ENCODE measurements around the gene DNAH1. TPM values are rescaled to one million over a fixed set of nuclear protein-coding genes. Genes with fewer than 3 reads are reported as not detected.
A peak's percentile ranks its signal among the peaks of the same experiment; 100 is the strongest.
"Not testable (repeated sequence)": the region's sequence is repeated elsewhere in the genome, so short reads cannot be mapped to it uniquely, and the experiment has no call there.

DNAH1 gene
- total RNA-seq, 1 donor from 2014 or later, result 2.2 TPM

- no peaks in the 10 kb centered on the region for H3K36me3 ChIP-seq
- no peaks in the 10 kb centered on the region for H3K27me3 ChIP-seq (ENCODE audit: low read depth)
- H3K9me3 ChIP-seq (replicated peaks), result no peaks in the 10 kb centered on the region
- TF ChIP-seq CTCF (IDR thresholded peaks at IDR 0.05; ENCODE audit: borderline replicate concordance), result no peak
- intact Hi-C loops (cut with micrococcal nuclease), result no loop called here
- no peak for DNase-seq
- H3K4me3 ChIP-seq, result no peak overlapping the region
- H3K4me1 ChIP-seq, result peaks cover 7% of the 10 kb centered on the region
- H3K27ac ChIP-seq (replicated peaks), result peak overlapping the region; percentile 26
Observed at GRCh38 chr3:52330194-52330805, 14.2 kb downstream of the DNAH1 start.

- intact Hi-C loops (cut with micrococcal nuclease), result no loop called here
- Histone ChIP-seq H3K4me3 (no peak overlapping the region), H3K36me3 (no peaks in the 10 kb centered on the region), H3K9me3 (replicated peaks) (no peaks in the 10 kb centered on the region), H3K27ac (replicated peaks) (no peak overlapping the region), H3K27me3 (ENCODE audit: low read depth) (no peaks in the 10 kb centered on the region), H3K4me1 (peaks cover 7% of the 10 kb centered on the region)
- no peak for TF ChIP-seq CTCF (IDR thresholded peaks at IDR 0.05; ENCODE audit: borderline replicate concordance)
- no peak for DNase-seq
Observed at GRCh38 chr3:52331091-52331490, 15.0 kb downstream of the DNAH1 start.

GRCh38 chr3:52331906-52332305 lies 15.8 kb downstream of the DNAH1 start:
- Histone ChIP-seq H3K4me3 (no peak overlapping the region), H3K27ac (replicated peaks) (no peak overlapping the region), H3K9me3 (replicated peaks) (no peaks in the 10 kb centered on the region), H3K4me1 (peaks cover 7% of the 10 kb centered on the region), H3K27me3 (ENCODE audit: low read depth) (no peaks in the 10 kb centered on the region), H3K36me3 (no peaks in the 10 kb centered on the region)
- DNase-seq, result no peak
- no peak for TF ChIP-seq CTCF (IDR thresholded peaks at IDR 0.05; ENCODE audit: borderline replicate concordance)
- intact Hi-C loops (cut with micrococcal nuclease), result no loop called here

- Histone ChIP-seq H3K27me3 (ENCODE audit: low read depth) (no peaks in the 10 kb centered on the region), H3K36me3 (no peaks in the 10 kb centered on the region), H3K4me1 (peaks cover 7% of the 10 kb centered on the region), H3K4me3 (no peak overlapping the region), H3K27ac (replicated peaks) (no peak overlapping the region), H3K9me3 (replicated peaks) (no peaks in the 10 kb centered on the region)
- TF ChIP-seq CTCF (IDR thresholded peaks at IDR 0.05; ENCODE audit: borderline replicate concordance), result no peak
- no peak for DNase-seq
- intact Hi-C loops (cut with micrococcal nuclease), result no loop called here
Observed at GRCh38 chr3:52333869-52334557, 17.9 kb downstream of the DNAH1 start.

GRCh38 chr3:52338131-52338530 lies 22.0 kb downstream of the DNAH1 start:
- H3K4me3 ChIP-seq; H3K27me3 ChIP-seq (ENCODE audit: low read depth); intact Hi-C loops (cut with micrococcal nuclease); H3K9me3 ChIP-seq (replicated peaks); DNase-seq; H3K4me1 ChIP-seq; H3K36me3 ChIP-seq; H3K27ac ChIP-seq (replicated peaks): not testable (repeated sequence)

GRCh38 chr3:52339612-52340011 lies 23.5 kb downstream of the DNAH1 start:
- Histone ChIP-seq H3K27me3 (ENCODE audit: low read depth) (no peaks in the 10 kb centered on the region), H3K4me3 (no peak overlapping the region), H3K4me1 (no peaks in the 10 kb centered on the region), H3K36me3 (no peaks in the 10 kb centered on the region), H3K27ac (replicated peaks) (no peak overlapping the region), H3K9me3 (replicated peaks) (no peaks in the 10 kb centered on the region)
- DNase-seq, result no peak
- TF ChIP-seq CTCF (IDR thresholded peaks at IDR 0.05; ENCODE audit: borderline replicate concordance), result peak; percentile 77
- intact Hi-C loops (cut with micrococcal nuclease), result loop anchor here (5.0 kb wide), 1 partner anchor 112 kb away; the partner anchor contains the start of gene TLR9

Measured in left ventricle myocardium inferior (tissue), 1 donor.